ENCODE data around the gene CLEC11A. TPM values are rescaled to one million over a fixed set of nuclear protein-coding genes. Genes with fewer than 3 reads are reported as not detected.
A peak's percentile ranks its signal among the peaks of the same experiment; 100 is the strongest.

CLEC11A gene
- total and polyA plus RNA-seq, 2 of the 8 experiments (the other 6 are each of a cell fraction or from before 2014, with no cell fraction given) = 4.3 to 17.4 TPM

DNA sequence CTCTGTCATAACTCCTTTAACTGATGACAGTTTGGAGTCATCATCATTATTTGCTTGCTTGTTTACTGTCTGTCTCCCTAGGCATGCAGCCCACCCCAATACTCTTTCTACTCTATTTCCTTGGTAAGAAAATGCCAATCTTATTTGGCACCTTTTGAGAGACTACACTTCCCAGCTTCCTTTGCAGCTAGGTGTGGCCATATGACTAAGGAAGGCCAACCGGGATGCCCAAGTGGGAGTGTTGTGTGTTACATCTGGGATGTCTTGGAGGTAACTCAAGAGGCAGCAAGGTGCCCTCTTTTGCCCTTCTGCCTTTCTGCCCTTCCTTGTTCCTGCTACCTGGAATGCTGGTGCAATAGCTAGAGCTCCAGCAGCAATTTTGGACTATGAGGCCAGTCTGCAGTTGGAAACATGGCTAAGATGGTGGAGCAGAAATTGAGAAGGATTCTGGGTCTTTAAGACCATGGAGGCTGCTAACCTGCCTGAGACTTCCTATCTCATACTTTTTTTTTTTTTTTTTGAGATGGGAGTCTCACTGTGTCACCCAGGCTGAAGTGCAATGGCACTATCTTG is 46.5 kb upstream of the CLEC11A start:
- H3K18ac ChIP-seq (ENCODE audit: extremely low read depth, low read length) = no peak overlapping the region
- H3K27ac ChIP-seq (ENCODE audit: low read depth, low read length) = no peak overlapping the region
- no peak overlapping the region for H3K14ac ChIP-seq (ENCODE audit: insufficient read length)
- no peaks in the 10 kb centered on the region for H3K36me3 ChIP-seq (ENCODE audit: control insufficient read depth in 2 of 4, insufficient read depth in 4 of 4, low read length in 3 of 4)
- POLR2A ChIA-PET (ENCODE audit: partially characterized antibody) = interaction anchor here (1.2 kb wide), 1 partner anchor 126 kb away, joined by 3 read pairs; no protein-coding TSS in a partner anchor
- H2AFZ ChIP-seq (ENCODE audit: low read length) = no peak overlapping the region
- CTCF ChIA-PET (ENCODE audit: partially characterized antibody) = interaction anchor here (0.6 to 2.0 kb wide), 3 partner anchors 107 to 761 kb away, joined by 3 to 5 read pairs (median 4); no protein-coding TSS in a partner anchor
- H4K5ac ChIP-seq (ENCODE audit: insufficient read length, low read depth, low read length) = no peak overlapping the region
- 78% methylated on average over 1 of the region's 1 CpG; no CpG with 5 or more reads in 1 of the 2 experiments for WGBS, 2 experiments (ENCODE audit: extremely low coverage in 1 of 2, insufficient coverage in 1 of 2, insufficient read length in 1 of 2, insufficient replicate concordance in 2 of 2, low coverage in 1 of 2, low lambda C conversion rate in 2 of 2, missing lambda C conversion rate in 1 of 2)
- H3K79me1 ChIP-seq (ENCODE audit: low read depth, low read length) = no peaks in the 10 kb centered on the region
- TF ChIP-seq KDM1A (IDR thresholded peaks at IDR 0.05; ENCODE audit: borderline replicate concordance, low read length) (peak; percentile 90), SIX5 (IDR thresholded peaks at IDR 0.05; ENCODE audit: low read depth, low read length) (peak; percentile 40), MAFK (IDR thresholded peaks at IDR 0.05; ENCODE audit: low read depth, low read length) (no peak), POLR2AphosphoS5 (IDR thresholded peaks at IDR 0.05; ENCODE audit: low read depth, low read length) (no peak)
- TF ChIP-seq, protein P1, sequence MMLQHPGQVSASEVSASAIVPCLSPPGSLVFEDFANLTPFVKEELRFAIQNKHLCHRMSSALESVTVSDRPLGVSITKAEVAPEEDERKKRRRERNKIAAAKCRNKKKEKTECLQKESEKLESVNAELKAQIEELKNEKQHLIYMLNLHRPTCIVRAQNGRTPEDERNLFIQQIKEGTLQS (IDR thresholded peaks at IDR 0.05; ENCODE audit: insufficient read depth, low read depth, low read length) = peak; percentile 35; the same call in 1 of the 2 replicates
- TF ChIP-seq, protein P2, sequence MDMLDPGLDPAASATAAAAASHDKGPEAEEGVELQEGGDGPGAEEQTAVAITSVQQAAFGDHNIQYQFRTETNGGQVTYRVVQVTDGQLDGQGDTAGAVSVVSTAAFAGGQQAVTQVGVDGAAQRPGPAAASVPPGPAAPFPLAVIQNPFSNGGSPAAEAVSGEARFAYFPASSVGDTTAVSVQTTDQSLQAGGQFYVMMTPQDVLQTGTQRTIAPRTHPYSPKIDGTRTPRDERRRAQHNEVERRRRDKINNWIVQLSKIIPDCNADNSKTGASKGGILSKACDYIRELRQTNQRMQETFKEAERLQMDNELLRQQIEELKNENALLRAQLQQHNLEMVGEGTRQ (IDR thresholded peaks at IDR 0.05; ENCODE audit: low read length) = peak; percentile 51
- no peaks in the 10 kb centered on the region for H4K20me1 ChIP-seq (replicated peaks in 1 of 2; ENCODE audit: control insufficient read depth in 1 of 2, insufficient read depth in 2 of 2, low read length in 2 of 2)
- no peaks in the 10 kb centered on the region for H3K79me2 ChIP-seq (ENCODE audit: control insufficient read depth in 1 of 2, insufficient read depth in 2 of 2, low read length in 2 of 2)
- no peak overlapping the region for H2BK20ac ChIP-seq (ENCODE audit: low read length)
- no peak overlapping the region for H4K8ac ChIP-seq (ENCODE audit: extremely low read depth, insufficient read depth, low read length)
- no peak overlapping the region for H3K23ac ChIP-seq (ENCODE audit: insufficient read length)
- no peak overlapping the region for H3K56ac ChIP-seq (replicated peaks; ENCODE audit: insufficient read length, low read depth, low read length)
- H3K4me2 ChIP-seq (ENCODE audit: insufficient read depth in 1 of 2, low read depth in 2 of 2, low read length in 2 of 2) = no peak overlapping the region
- FAIRE-seq (no peak), DNase-seq (ENCODE audit: low read depth in 1 of 2, low spot score in 2 of 2) (no peak)
- no peak overlapping the region for H4K91ac ChIP-seq (replicated peaks; ENCODE audit: insufficient read length, low read length)
- peaks cover 3% of the 10 kb centered on the region for H3K23me2 ChIP-seq (ENCODE audit: low read depth, low read length)
- H2BK5ac ChIP-seq (ENCODE audit: low read depth, low read length) = no peak overlapping the region; the same call in 1 of the 2 replicates
- H2BK12ac ChIP-seq (ENCODE audit: low read depth, low read length) = peak overlapping the region; percentile 12; the same call in 1 of the 2 replicates
- no peak overlapping the region for H3K4ac ChIP-seq (replicated peaks; ENCODE audit: insufficient read length, low read depth, low read length)
- H2BK120ac ChIP-seq (replicated peaks; ENCODE audit: low read depth, low read length) = no peak overlapping the region
- 0 out of 2 replicates have a peak overlapping the region, but pooled peaks have one; percentile 75 for H2AK5ac ChIP-seq (ENCODE audit: low read depth, low read length)
- H2BK15ac ChIP-seq (ENCODE audit: low read length) = 0 out of 2 replicates have a peak overlapping the region, but pooled peaks have one; percentile 65
- peaks cover 0 to 10% (median 7%) of the 10 kb centered on the region in 4 experiments; a peak in 5 of 7 replicates for H3K4me1 ChIP-seq (replicated peaks in 1 of 4; ENCODE audit: control insufficient read depth in 3 of 4, insufficient read depth in 4 of 4, low read length in 3 of 4)
- H3K27me3 ChIP-seq (replicated peaks in 1 of 4; ENCODE audit: control insufficient read depth in 3 of 4, extremely low read depth in 1 of 4, insufficient read depth in 3 of 4, low read length in 3 of 4) = peaks cover 1 to 31% (median 30%) of the 10 kb centered on the region in 4 experiments
- no peaks in the 10 kb centered on the region for H3K9me3 ChIP-seq (ENCODE audit: insufficient read depth in 2 of 2, low read depth in 1 of 2, low read length in 1 of 2)
- H3K9ac ChIP-seq (replicated peaks in 1 of 4; ENCODE audit: extremely low read depth in 1 of 4, low read depth in 3 of 4, low read length in 3 of 4) = no peak overlapping the region
- no peak overlapping the region for H3K4me3 ChIP-seq (ENCODE audit: extremely low read depth in 1 of 4, insufficient read depth in 2 of 4, low read depth in 3 of 4, low read length in 4 of 4)
